HG03064 (cell line): ENCODE data around the gene ANKRD17.
"Not testable (repeated sequence)": the region's sequence is repeated elsewhere in the genome, so short reads cannot be mapped to it uniquely, and the experiment has no call there.

Experiments
- ATAC-seq: cut with Tn5 transposase; IDR thresholded peaks from one replicate; pipeline ENCODE4 v1.9.1; 2021; ENCODE audit warnings: low read depth; ENCODE audit not compliant: unreplicated experiment

The ANKRD17 gene

GRCh38 chr4:73247100-73247499 is 11.5 kb downstream of the ANKRD17 start:
- no peak for ATAC-seq

- ATAC-seq, result no peak
Observed at GRCh38 chr4:73245955-73246354, 12.6 kb downstream of the ANKRD17 start.

- ATAC-seq, result no peak
Observed at GRCh38 chr4:73244945-73245601, 13.5 kb downstream of the ANKRD17 start.

- no peak for ATAC-seq
Observed at GRCh38 chr4:73237044-73237443, 21.6 kb downstream of the ANKRD17 start.

- no peak for ATAC-seq
Observed at GRCh38 chr4:73236151-73236550, 22.4 kb downstream of the ANKRD17 start.

GRCh38 chr4:73234712-73235111 is 23.9 kb downstream of the ANKRD17 start:
- ATAC-seq, result no peak

GRCh38 chr4:73231518-73232487 is 26.8 kb downstream of the ANKRD17 start:
- ATAC-seq, result no peak

GRCh38 chr4:73230865-73231517 is 27.6 kb downstream of the ANKRD17 start:
- no peak for ATAC-seq

- ATAC-seq, result not testable (repeated sequence)
Observed at GRCh38 chr4:73228800-73229199, 29.8 kb downstream of the ANKRD17 start.

- no peak for ATAC-seq
Observed at GRCh38 chr4:73224886-73225285, 33.7 kb downstream of the ANKRD17 start.

GRCh38 chr4:73223258-73223650 is 35.3 kb downstream of the ANKRD17 start:
- ATAC-seq, result peak; percentile 20

GRCh38 chr4:73222466-73223257 is 35.9 kb downstream of the ANKRD17 start:
- ATAC-seq, result peak; percentile 99

- ATAC-seq, result no peak
Observed at GRCh38 chr4:73221734-73222133, 36.9 kb downstream of the ANKRD17 start.

GRCh38 chr4:73220815-73221214 is 37.8 kb downstream of the ANKRD17 start:
- ATAC-seq, result no peak

GRCh38 chr4:73213916-73214653 is 44.5 kb downstream of the ANKRD17 start:
- ATAC-seq, result no peak

- ATAC-seq, result no peak
Observed at GRCh38 chr4:73212982-73213730, 45.4 kb downstream of the ANKRD17 start.

- ATAC-seq, result no peak
Observed at GRCh38 chr4:73211968-73212367, 46.6 kb downstream of the ANKRD17 start.

GRCh38 chr4:73208376-73208775 is 50.2 kb downstream of the ANKRD17 start:
- no peak for ATAC-seq

GRCh38 chr4:73206236-73206635 is 52.4 kb downstream of the ANKRD17 start:
- ATAC-seq, result no peak
